ENCODE data around the gene CACNB2.
"Not testable (repeated sequence)": the region's sequence is repeated elsewhere in the genome, so short reads cannot be mapped to it uniquely, and the experiment has no call there.

Gene CACNB2

GRCh38 chr10:18577823-18578685 lies 437.8 kb downstream of the CACNB2 start:
- no peak for DNase-seq

- DNase-seq = peak in 1 of 2 donors; percentile 1
Measured at GRCh38 chr10:18582803-18583202, 442.6 kb downstream of the CACNB2 start.

GRCh38 chr10:18583575-18584270 lies 443.5 kb downstream of the CACNB2 start:
- DNase-seq = peak in 1 of 2 donors; percentile 2

GRCh38 chr10:18586637-18587036 lies 446.4 kb downstream of the CACNB2 start:
- DNase-seq = not testable (repeated sequence)

GRCh38 chr10:18591141-18591540 lies 450.9 kb downstream of the CACNB2 start:
- DNase-seq = not testable (repeated sequence)
